Limb (tissue), 2 donors: ENCODE measurements around the gene RAB3A.

Source experiments
- DNase-seq, 2 donors: peaks; one replicate each; pipeline ENCODE4 v3.0.0-alpha.2; 2016; ENCODE audit errors: extremely low spot score in 2 of 2

Gene RAB3A

DNA sequence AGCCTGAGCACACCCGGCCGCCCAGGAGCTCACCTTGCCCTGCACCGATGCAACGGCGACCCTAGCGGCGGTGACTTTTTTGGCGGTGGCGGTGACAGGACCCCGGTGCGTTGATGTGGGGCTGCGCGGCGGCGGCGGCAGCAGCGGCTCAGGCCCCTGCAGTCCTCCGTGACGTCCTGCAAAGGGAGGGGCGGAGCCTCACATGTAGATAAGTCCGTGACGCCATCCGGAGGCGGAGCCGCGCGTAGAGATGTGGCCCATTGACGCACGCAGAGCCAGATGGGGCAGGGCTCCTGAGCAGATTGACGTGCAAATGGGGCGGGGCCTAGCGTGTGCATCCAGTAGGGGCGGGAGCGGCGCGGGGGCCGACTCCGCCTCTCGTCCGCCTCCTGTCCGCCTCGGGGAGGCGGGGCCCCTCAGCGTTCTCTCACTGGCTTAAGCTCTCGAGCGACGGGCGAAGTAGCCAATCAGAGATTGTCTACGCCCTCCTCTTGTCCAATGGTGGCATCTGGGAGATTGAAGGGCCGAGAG is at the start of gene RAB3A:
Gene RAB3A, minus strand, starts transcription at position 180 of the 531 bp plus-strand sequence. CDS start 1,302 bp downstream, outside the sequence.
- peak; percentile 100 for DNase-seq

DNA sequence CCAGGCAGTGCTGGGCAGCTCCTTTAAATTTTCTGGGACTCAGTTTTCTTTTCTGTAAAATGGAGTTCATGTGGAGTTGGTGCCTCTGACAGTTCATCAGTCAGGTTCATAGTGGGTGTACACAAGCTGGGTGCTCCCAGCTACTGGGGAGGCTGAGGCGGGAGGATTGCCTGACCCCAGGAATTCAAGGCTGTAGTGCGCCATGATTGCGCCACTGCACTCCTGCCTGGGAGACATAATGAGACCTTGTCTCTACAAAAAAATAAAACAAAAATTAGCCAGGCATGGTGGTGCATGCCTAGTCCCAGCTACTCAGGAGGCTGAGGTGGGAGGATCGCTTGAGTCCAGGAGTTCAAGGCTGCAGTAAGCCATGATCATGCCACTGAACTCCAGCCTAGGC is 49.3 kb upstream of the RAB3A start:
- no peak for DNase-seq

DNA sequence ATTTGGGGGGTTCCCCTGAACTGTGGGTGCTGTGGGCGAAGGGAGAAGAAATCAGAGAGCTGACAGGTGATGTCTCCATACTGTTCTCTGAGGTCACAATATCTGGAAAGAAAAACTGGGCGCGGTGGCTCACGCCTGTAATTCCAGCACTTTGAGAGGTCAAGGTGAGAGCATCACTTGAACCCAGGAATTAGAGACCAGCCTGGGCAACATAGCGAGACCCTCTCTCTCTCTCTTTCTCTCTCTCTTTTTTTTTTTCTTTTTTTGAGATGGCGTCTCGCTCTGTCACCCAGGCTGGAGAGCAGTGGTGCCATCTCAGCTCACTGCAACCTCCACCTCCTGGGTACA is 48.5 kb upstream of the RAB3A start:
- no peak for DNase-seq

GRCh38 chr19:18251587-18252369 is 47.9 kb upstream of the RAB3A start:
- DNase-seq: peak; percentile 74 to 86

- DNase-seq: no peak
These were observed 46.0 kb upstream of the RAB3A start for GRCh38 chr19:18249834-18250233.

- no peak for DNase-seq
These were observed 41.5 kb upstream of the RAB3A start for GRCh38 chr19:18245297-18245696.

DNA sequence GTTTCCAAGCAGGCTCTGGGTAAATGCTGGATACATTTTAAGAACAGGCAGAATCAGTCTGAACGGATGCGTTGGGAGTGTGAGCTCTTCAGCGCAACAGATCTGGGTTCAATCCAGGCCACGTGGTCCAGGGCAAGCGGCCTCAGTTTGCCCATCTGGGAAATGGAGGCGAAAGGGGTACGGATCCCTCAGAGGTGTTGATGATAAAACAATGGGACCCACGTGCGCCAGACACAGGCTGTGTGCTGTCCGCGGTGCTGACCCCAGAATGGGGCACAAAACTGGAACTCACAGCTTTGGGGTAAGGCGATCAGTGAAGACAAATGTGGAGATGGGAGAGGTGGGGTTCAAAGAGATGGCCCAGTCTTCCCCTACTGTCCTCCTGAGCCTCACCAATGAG is 35.5 kb upstream of the RAB3A start:
- DNase-seq: no peak

- DNase-seq: no peak
These were observed 30.4 kb upstream of the RAB3A start for GRCh38 chr19:18234194-18234593.

GRCh38 chr19:18233224-18233825 is 29.5 kb upstream of the RAB3A start:
- DNase-seq: peak in 1 of 2 donors; percentile 68

- DNase-seq: no peak
These were observed 28.8 kb upstream of the RAB3A start for GRCh38 chr19:18232540-18233223.

GRCh38 chr19:18231775-18232174 is 27.9 kb upstream of the RAB3A start:
- no peak for DNase-seq

DNA sequence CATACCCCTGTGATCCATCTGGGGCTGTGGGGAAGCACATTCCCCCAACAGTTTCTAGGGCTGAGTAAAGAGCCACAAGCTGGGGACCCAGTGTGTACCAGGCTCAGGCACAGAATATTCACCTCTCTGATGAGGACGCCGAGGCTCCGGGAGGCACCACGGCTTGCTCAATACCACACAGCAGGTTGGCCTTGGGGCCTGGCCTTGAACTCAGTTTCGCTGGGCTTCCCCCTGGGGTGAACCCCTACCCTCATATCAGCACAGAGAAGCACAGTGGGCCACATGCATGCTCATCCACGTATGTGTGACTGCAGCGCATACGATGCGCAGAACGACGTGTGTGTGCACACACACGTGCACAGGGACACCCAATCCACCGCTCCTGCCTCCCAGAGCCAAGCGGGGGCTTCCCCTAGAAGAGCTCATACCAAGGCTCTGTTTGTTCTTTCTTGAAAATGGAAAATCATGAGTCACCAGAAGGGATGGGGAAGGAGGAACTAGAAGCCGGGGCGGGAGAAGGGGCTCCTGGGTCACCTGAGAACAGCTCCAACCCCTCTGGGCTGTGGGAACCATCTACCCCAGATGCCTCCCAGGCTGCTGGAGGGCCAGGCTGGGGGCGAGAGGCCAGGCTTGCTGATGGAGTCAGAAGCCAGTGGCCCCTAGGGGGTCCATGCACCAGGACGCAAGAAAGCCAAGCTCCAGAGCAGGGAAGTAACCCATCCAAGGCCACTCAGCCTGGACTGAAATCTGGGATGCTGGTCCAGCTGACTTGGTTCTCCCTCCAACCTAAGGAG is 27.3 kb upstream of the RAB3A start:
- DNase-seq: no peak

DNA sequence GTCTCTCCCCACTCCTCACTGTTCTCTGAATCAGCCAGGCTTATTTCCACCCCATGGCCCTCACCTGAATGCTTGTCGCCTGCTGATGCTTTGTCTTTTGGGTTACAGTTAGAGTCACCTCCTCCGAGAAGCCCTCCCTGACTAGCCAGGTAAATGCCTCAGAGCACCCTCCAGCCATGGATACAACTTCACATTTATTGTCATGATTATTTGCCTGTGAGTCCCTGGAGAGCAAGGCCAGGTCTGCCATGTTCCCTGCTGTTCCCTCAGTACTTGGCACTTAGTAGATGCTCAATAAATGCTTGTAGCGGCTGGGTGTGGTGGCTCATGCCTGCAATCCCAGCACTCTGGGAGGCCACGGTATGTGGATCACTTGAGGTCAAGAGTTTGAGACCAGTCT is 26.1 kb upstream of the RAB3A start:
- DNase-seq: no peak

- no peak for DNase-seq
These were observed 25.6 kb upstream of the RAB3A start for GRCh38 chr19:18229474-18229873.

DNA sequence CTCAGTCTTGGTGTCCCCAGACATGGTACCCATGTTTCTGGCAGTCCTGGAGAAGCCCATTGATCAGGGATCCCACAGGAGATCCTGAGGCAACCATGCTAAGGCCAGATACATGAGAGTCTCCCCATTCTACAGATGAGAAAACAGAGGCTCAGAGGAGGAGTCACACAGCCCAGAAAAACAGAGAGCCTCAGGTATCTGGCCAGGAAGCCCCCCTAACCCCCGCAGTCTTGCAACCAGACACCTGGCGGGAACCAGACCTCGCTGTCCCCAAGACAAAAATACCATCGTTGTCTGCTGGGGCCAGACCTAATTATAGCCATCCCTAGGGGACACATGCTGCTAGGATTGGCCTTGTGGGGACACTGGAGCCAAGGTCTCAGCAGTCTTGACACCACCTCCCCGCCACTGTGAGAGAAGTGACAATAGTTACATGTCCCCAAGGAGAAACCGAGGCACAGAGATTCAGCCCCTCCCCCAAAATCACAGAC is 24.0 kb upstream of the RAB3A start:
- DNase-seq: no peak

DNA sequence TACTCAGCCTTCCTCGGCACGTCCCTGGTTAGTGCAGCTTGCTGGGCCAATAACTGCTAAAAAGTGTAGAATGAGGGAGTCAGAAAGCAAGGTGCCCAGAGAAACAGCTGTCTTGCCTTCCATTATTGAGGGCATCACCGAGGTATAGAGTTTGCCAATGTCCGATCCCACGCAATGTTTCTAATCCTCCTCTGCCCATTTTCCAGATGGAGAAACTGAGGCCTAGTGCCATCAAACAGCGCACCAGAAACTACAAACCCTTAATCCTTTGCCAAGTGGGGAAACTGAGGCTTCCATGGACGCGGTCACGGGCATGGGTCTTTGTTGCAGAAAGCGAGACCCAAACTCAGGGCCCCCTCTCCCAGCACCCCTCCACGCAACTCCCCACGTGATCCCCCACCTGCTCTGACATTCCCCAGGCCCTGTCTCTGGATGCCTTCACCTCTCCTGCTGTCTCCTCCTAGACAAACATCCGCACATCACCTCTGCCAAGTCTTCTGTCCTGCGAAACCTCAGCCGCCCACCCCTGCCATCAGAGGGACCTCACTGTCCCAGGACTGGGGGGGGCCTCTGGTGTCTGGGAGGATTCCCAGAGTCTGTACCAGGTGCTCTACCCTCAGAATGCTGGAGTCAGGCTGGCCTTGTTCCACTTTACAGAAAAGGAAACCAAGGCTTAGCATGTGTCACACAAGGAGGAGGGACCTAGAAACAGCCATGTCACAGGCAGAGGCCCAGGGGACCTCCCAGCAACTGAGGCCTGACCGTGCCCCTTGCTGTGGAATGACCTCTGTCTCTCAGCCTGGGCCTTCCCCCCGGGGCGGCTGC is 23.3 kb upstream of the RAB3A start:
- no peak for DNase-seq

DNA sequence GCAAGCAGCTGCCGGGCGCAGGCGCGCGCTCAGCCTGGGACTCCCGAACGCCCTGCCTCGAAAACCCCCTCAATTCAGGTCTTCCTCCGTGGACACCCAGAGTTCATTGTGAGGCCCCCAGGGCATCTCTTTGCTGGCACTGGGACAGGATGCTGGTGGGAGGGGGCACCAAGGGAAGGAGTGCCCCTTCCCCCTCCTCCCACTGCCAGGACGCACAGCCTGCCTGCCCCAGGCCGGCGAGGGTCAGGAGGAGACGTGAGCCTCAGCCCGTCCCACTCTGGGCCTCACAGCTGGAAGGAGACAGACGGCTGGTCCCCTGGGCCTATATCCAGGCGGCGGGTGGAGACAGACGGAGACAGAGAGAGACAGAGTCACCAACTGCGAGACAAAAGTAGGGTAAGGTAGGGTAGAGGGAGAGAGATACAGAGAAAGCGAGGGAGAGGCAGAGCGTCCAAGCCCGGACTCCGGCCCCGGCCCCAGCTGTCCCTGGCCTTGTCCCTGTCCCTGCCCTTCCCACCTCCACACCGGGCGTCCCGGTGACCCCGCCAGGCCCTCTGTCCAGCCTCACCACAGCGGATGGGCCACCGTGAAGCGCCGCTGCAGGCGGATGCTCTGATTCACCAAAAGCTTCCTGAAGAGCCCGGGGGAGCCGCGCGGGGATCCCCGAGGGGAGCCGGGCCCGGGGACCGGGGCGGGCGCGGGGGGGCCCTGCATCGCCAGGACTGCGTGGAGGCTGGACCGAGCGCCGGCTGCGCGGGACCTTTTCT is 22.0 kb upstream of the RAB3A start, which contains the start of gene PDE4C:
Gene PDE4C, minus strand, starts transcription at position 737 of the 767 bp plus-strand sequence. Its CDS starts 23 bp downstream, at position 714.
- no peak for DNase-seq

DNA sequence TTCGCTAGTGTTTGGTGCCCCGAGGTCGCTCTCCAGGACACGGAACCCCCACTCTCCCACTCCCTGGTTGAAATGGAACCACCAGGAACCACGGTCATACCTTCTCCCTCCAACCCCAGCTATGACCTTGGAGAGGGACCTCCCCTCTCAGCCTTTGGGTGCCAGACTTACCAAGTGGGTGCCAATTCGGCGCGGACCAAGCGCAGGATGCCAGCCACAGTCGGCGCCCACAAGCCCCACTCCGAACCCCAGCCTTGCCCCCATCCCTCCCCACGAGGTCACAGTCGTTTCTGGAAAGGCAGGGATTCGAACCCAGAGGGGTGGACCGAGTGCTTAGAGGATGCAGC is 21.5 kb upstream of the RAB3A start:
- no peak for DNase-seq

DNA sequence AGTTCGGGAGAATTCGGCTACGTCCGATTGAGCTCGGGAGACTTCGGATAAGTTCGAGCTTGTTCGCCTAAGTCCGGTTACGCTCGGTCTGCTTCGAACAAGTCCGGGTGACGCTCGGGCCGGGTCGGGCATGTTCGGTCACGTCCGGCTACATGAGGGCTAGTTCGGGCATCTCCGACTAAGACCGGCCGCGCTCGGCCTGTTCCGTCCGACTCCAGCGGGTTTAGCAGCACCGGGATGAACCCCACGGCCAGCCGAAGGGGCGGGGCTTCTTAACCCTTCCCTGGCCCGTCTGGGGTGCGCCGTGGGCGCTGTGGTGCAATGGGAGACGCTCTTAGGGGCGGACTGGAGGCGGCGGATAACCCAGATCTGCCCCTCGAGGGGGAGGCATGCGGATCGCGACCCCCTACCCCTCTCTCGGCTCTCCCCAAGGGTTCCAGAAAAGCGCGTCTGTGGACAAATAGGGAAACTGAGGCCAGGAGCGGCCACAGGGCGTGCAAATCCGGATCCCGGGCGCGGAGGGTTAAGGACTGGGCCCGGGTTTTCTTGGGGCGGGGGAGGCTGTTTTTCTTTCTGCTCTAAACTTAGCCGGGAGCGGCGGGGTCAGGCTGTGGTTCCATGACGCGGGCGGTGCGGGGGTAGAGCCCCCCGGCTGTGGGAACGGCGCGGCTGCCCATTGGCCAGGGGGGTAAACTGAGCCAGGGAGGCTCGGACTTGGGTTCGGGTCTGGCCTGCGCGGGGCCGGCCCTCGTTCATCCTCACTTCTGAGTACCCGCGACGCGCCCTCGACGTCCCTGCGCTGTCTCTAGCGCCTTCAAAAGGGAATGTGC is 20.9 kb upstream of the RAB3A start:
- peak; percentile 94 to 97 for DNase-seq
